ENCODE measurements around the gene TEKT4.
"Not testable (repeated sequence)": the region's sequence is repeated elsewhere in the genome, so short reads cannot be mapped to it uniquely, and the experiment has no call there.

TEKT4 gene

GRCh38 chr2:94871226-94872087, at the start of gene TEKT4:
TSS of gene TEKT4 (plus strand) at chr2:94871430. CDS start at chr2:94871580, 150 bp downstream.
- DNase-seq (ENCODE audit: low read depth), result no peak
- Histone ChIP-seq H3K36me3 (ENCODE audit: control insufficient read depth, insufficient read depth, low read length, severe bottlenecking) (no peaks in the 10 kb centered on the region), H3K9ac (ENCODE audit: low read length) (no peak within 1 kb of the TSS), H3K4me1 (ENCODE audit: control insufficient read depth, insufficient read depth, low read length) (no peaks in the 10 kb centered on the region), H3K4me3 (ENCODE audit: low read length) (no peak within 1 kb of the TSS), H3K9me3 (ENCODE audit: control insufficient read depth, low read length) (no peaks in the 10 kb centered on the region), H3K27me3 (replicated peaks; ENCODE audit: control insufficient read depth, insufficient read depth, low read length) (peaks cover 46% of the 10 kb centered on the region)

GRCh38 chr2:94839224-94839623, 32.0 kb upstream of the TEKT4 start:
- H3K9me3 ChIP-seq (ENCODE audit: control insufficient read depth, low read length); H3K9ac ChIP-seq (ENCODE audit: low read length): not testable (repeated sequence)

DNA sequence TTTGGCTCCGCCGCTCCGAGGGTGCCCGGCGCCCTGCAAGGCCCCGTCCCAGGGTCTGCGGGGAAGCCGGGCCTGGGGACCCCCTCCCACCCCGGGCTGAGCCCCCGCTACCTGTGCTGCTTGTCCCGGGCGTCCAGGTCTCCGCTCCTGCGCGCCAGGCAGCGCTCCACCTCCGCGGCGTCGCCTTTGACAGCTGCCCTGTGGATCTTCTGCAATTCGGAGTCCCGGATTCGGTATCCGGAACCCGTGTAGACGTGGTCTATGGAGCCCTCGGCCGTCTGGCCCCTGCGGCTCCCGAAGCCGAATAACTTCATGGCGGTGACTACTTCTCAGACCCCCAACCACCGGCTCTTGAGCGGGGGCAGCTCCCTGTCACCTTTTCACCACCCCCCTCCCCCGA, 14.4 kb upstream of the TEKT4 start:
- not testable (repeated sequence) for H3K36me3 ChIP-seq (ENCODE audit: control insufficient read depth, insufficient read depth, low read length, severe bottlenecking); H3K9me3 ChIP-seq (ENCODE audit: control insufficient read depth, low read length); H3K4me3 ChIP-seq (ENCODE audit: low read length); H3K4me1 ChIP-seq (ENCODE audit: control insufficient read depth, insufficient read depth, low read length); H3K27me3 ChIP-seq (replicated peaks; ENCODE audit: control insufficient read depth, insufficient read depth, low read length); DNase-seq (ENCODE audit: low read depth); H3K9ac ChIP-seq (ENCODE audit: low read length)

More at GRCh38 chr2:94839224-94839623, 32.0 kb upstream of the TEKT4 start:
- H3K4me3 ChIP-seq (ENCODE audit: low read length); H3K4me1 ChIP-seq (ENCODE audit: control insufficient read depth, insufficient read depth, low read length); H3K36me3 ChIP-seq (ENCODE audit: control insufficient read depth, insufficient read depth, low read length, severe bottlenecking); DNase-seq (ENCODE audit: low read depth); H3K27me3 ChIP-seq (replicated peaks; ENCODE audit: control insufficient read depth, insufficient read depth, low read length): not testable (repeated sequence)

DNA sequence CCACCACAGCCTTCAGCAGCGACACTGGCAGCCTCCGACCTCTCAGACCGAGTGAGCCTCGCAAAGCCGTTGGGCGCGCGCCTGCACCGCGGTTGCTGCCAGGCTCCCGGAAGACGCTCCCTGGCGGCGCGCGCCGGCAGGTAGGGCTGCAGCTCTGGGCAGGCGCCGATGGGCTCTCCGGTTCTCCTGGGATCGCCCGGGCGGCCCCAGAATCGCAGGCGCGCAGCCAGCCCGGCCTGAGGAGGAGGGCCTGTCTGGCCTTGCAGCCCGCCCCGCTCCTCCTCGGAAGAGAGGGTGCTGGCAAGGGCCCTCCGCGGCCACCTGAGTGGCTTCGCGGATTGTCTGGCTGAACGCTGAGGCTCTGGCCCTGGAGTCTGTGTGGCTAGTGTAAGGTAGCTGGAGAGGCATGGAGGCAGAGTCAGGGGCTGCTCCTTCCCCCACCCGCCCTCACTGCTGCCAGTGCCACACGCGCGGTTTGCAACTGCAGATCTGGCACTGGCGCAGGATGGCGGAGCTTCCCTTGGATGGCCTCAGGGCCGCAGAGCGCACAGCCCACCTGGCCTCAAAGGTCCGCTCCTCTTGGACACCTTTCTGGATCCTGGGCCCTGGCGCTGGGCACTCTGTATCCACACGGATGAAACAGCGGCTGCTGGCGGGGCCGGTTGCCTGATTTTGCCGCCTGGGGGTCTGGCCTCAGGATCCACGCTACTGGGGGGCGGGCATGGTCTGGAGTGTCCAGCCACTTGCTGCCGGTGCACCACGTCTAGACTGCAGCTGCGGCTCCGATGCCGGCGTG, 13.7 kb upstream of the TEKT4 start:
- not testable (repeated sequence) for DNase-seq (ENCODE audit: low read depth)

DNA sequence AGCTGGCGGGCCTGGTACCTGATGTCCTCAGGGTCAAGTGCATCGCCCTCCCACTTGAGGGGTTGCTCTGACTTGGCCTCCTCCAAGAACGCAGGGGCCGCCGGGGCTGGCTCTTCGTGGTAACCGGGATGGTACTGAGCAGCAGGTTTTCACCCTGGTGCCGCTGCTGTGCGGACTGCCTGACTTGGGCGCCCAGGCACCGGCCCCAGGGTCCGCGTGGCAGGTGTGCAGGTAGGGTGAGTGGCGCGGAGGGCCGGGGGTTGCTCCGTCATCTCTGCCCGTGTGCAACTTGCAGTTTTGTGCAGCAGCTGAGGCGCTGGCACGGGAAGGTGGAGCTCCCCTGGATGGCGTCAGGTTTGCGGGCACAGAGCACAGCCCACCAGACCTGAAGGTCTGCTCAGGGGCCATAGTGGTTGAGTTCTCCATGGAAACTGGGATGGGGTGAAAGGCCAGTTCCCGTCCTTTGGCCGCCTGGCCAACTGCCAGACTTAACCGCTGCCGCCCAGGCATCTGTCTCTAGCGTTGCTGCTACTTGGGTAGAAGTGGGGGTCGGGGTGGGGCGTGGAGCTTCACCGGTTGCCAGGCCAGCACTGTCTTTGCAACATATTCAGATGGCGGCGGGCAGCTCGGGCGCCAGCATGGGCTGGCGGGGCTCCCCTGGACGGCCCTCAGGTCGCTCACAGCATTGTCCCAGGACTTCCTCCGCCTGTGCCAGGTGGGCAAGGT, 12.9 kb upstream of the TEKT4 start:
- not testable (repeated sequence) for H3K27me3 ChIP-seq (replicated peaks; ENCODE audit: control insufficient read depth, insufficient read depth, low read length); H3K4me1 ChIP-seq (ENCODE audit: control insufficient read depth, insufficient read depth, low read length); DNase-seq (ENCODE audit: low read depth); H3K36me3 ChIP-seq (ENCODE audit: control insufficient read depth, insufficient read depth, low read length, severe bottlenecking); H3K4me3 ChIP-seq (ENCODE audit: low read length); H3K9ac ChIP-seq (ENCODE audit: low read length); H3K9me3 ChIP-seq (ENCODE audit: control insufficient read depth, low read length)

More for the DNA sequence above, 13.7 kb upstream of the TEKT4 start:
- not testable (repeated sequence) for H3K9me3 ChIP-seq (ENCODE audit: control insufficient read depth, low read length); H3K9ac ChIP-seq (ENCODE audit: low read length); H3K27me3 ChIP-seq (replicated peaks; ENCODE audit: control insufficient read depth, insufficient read depth, low read length); H3K4me1 ChIP-seq (ENCODE audit: control insufficient read depth, insufficient read depth, low read length); H3K4me3 ChIP-seq (ENCODE audit: low read length); H3K36me3 ChIP-seq (ENCODE audit: control insufficient read depth, insufficient read depth, low read length, severe bottlenecking)

DNA sequence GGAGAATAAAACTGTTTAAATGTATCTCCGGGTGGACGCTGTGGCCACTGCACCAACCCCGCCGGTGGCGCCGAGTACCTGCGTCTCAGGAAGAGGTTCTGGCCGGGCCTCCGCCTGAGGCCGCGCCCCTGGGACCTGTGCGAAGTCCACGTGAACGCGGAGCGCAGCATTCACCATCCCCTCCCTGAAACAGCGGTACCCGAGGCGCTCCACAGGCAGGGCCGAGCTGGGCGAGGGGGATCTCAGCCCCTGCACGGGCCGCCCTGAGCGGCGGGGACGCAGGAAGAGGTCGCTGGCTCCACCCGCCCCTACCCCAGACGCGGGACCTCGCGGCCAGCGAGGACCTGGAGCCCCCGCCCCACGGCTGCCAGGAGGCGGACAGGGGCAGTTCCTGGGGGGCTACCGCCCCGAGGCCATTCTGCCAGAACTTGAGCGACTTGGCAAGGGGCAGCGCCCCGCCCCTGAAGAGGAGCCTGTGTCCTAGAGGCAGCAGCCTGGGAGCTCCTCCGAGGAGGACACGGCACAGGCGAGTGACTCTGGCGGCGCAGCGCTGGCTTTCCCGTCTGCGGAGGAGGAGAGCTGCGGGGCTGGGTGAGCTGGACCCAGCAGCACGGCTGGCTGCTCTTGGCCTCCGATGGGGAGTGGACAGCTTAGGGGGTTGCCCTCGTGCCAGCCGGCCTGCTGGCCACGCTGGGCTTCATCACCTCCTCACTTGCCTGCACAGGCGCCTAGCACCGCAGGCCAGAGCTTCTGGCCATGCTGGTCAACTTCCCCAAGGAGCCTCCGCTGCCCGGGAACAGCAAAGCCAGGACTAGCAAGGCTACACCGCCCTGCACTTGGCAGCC, 9.7 kb upstream of the TEKT4 start:
- no peaks in the 10 kb centered on the region for H3K9me3 ChIP-seq (ENCODE audit: control insufficient read depth, low read length)
- H3K36me3 ChIP-seq (ENCODE audit: control insufficient read depth, insufficient read depth, low read length, severe bottlenecking), result no peaks in the 10 kb centered on the region
- DNase-seq (ENCODE audit: low read depth), result no peak
- peaks cover 17% of the 10 kb centered on the region for H3K27me3 ChIP-seq (replicated peaks; ENCODE audit: control insufficient read depth, insufficient read depth, low read length)
- H3K9ac ChIP-seq (ENCODE audit: low read length), result no peak overlapping the region
- no peak overlapping the region for H3K4me3 ChIP-seq (ENCODE audit: low read length)
- no peaks in the 10 kb centered on the region for H3K4me1 ChIP-seq (ENCODE audit: control insufficient read depth, insufficient read depth, low read length)

DNA sequence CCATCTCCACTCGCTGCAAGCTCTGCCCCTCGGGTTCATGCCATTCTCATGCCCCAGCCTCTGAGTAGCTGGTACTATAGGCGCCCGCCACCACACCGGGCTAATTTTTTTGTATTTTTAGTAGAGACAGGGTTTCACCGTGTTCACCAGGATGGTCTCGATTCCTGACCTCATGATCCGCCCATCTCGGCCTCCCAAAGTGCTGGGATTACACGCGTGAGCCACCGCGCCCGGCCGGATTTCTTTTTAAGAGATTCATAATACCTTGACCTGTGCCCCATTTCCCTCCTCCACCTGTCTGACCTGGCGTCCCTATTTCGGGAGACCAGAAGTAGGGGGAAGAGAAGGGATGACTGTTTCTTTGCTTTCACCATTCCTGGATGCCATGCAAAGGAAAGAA, 8.3 kb upstream of the TEKT4 start:
- peaks cover 27% of the 10 kb centered on the region for H3K27me3 ChIP-seq (replicated peaks; ENCODE audit: control insufficient read depth, insufficient read depth, low read length)
- not testable (repeated sequence) for DNase-seq (ENCODE audit: low read depth); H3K9me3 ChIP-seq (ENCODE audit: control insufficient read depth, low read length); H3K4me3 ChIP-seq (ENCODE audit: low read length); H3K9ac ChIP-seq (ENCODE audit: low read length); H3K36me3 ChIP-seq (ENCODE audit: control insufficient read depth, insufficient read depth, low read length, severe bottlenecking); H3K4me1 ChIP-seq (ENCODE audit: control insufficient read depth, insufficient read depth, low read length)

DNA sequence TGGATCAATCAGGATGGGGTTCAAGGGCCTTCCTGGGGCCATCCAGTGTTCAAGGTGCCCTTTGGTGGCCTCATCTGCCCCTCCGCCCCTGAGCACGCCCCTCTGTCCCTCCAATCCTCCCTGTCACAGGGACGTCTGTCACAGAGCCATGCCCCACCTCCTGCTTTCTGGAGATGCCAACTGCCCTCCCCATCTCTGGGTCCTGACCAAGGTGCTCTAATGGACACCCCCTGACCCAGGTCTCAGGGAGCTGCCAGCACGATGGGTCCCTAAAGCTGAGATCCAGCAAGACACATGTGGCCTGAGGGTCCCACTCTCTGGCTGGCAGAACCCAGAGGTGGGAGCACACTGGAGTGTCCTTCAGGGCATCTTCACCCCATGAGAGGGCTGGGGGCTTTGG, 2.1 kb upstream of the TEKT4 start:
- Histone ChIP-seq H3K4me3 (ENCODE audit: low read length) (no peak overlapping the region), H3K9me3 (ENCODE audit: control insufficient read depth, low read length) (no peaks in the 10 kb centered on the region), H3K27me3 (replicated peaks; ENCODE audit: control insufficient read depth, insufficient read depth, low read length) (peaks cover 46% of the 10 kb centered on the region), H3K4me1 (ENCODE audit: control insufficient read depth, insufficient read depth, low read length) (no peaks in the 10 kb centered on the region), H3K36me3 (ENCODE audit: control insufficient read depth, insufficient read depth, low read length, severe bottlenecking) (no peaks in the 10 kb centered on the region), H3K9ac (ENCODE audit: low read length) (no peak overlapping the region)
- DNase-seq (ENCODE audit: low read depth), result no peak

DNA sequence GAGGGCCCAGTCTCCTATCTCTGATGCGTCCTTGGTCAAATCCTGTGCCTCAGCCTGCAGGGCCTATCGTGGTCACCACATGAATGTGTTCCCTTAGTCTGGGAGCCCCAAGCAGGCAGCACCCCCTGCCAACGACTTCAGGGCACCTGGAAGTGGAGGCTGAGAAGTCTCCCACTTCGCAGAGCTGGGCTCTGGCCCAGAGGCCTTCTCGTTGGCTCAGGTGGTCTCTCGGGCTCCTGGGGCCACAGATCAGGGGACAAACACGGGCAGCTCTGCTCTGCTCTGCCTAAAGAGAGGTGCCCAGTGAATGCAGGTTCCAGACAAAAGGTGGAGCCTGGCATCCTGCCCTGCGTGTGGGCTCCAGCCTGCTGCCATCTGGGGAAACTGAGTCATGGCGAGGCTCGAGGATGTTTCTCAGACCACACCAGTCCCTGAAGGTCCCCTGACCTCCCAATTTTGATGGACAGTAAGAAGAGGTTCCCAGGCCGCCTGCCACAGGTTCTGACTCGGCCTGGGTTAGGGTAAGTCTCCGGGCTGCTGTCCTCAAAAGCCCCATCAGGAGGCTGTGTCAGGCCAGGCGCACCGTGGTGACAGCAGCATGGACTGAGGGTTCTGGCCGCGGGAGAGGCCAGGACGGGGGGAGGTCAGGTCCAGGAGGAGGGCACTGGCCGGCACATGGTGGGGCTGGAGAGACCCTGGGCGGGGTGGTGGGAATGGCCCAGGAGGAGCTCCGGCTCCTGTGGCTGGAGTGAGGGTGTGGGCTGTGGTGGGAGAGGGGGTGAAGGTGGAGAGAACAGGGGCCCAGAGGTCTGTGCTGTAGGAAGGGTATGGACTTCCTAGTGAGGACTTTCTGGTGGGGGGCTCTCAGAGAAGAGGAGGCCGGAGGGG, 1.4 kb upstream of the TEKT4 start:
- Histone ChIP-seq H3K4me1 (ENCODE audit: control insufficient read depth, insufficient read depth, low read length) (no peaks in the 10 kb centered on the region), H3K9ac (ENCODE audit: low read length) (no peak overlapping the region), H3K9me3 (ENCODE audit: control insufficient read depth, low read length) (no peaks in the 10 kb centered on the region), H3K27me3 (replicated peaks; ENCODE audit: control insufficient read depth, insufficient read depth, low read length) (peaks cover 40% of the 10 kb centered on the region), H3K4me3 (ENCODE audit: low read length) (no peak overlapping the region), H3K36me3 (ENCODE audit: control insufficient read depth, insufficient read depth, low read length, severe bottlenecking) (no peaks in the 10 kb centered on the region)
- DNase-seq (ENCODE audit: low read depth), result no peak

Measured in adipocyte (in vitro differentiated cells).